CD4-positive, alpha-beta T cell treated with Interleukin-15 for 1 hour (primary cell): Measurements from ENCODE around the gene TXNDC5.
"Not testable (repeated sequence)": the region's sequence is repeated elsewhere in the genome, so short reads cannot be mapped to it uniquely, and the experiment has no call there.

Experiments used
- DNase-seq: peaks from one replicate; pipeline ENCODE4 v3.0.0-alpha.2; 2020

Gene TXNDC5

DNA sequence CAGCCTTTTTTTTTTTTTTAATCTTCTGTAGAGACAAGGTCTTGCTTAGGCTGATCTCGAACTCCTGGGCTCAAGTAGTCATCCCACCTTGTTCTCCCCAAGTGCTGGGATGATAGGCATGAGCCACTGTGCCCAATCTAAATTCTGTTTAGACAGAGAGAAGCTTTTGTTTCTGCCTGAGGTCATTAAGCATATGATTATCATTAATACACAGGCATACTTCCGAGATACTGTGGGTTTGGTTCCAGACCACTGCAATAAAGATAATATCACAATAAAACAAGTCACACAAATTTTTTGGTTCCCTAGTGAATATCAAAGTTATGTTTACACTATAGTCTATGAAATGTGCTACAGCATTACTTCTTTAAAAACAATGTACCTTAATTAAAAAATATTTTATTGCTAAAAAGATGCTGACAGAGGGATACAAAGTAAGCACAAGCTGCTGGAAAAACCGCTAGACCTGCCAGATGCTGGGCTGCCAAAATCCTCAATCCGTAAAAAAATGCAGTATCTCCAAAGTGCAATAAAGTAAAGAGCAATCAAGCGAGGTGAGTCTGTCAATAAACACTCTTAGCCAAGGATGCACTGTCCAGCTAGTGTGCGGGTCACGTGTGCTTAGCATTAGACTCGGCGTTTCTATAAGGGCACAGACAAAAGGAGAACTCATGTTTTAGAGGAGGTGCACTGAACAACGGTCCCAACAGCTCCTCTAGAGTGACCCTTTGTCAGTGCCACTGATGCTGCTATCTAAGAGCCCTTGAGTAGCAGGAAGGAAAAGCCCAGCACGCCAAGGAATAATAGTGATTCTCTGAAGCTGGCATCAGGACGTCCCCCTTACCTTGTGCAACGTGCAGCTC lies 16.1 kb downstream of the TXNDC5 start:
- DNase-seq: no peak

DNA sequence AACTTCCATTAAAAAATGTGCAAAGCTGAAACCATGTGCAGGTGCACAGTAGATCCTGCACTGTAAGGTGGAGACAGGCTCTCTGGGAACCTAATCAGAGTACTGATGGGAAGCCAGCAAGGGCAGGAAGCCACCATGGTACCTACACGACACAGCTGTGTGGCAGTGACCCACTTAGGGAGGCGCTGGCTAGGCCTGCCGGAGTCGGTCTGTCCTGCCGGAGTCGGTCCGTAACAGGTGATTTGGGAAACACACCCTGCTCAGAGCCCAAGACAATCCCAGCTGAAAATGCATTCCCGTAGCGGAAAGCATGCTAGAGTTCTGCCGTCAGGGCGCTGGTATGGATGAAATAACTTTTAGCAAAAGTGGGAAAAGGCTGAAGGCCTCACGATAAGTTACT lies 17.2 kb downstream of the TXNDC5 start:
- DNase-seq: no peak

DNA sequence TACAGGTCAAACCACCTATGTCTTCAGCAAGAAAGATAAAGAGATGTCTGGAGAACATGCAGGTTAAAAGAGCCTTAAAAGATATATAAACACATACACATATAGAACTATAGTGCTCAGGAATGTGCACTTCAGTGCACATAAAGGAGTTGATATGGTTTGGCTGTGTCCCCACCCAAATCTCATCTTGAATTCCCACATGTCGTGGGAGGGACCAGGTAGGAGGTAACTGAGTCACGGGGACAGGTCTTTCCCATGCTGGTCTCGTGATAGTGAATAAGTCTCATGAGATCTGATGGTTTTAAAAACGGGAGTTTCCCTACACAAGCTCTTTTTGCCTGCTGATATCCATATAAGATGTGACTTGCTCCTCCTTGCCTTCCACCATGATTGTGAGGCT lies 18.2 kb downstream of the TXNDC5 start:
- not testable (repeated sequence) for DNase-seq

DNA sequence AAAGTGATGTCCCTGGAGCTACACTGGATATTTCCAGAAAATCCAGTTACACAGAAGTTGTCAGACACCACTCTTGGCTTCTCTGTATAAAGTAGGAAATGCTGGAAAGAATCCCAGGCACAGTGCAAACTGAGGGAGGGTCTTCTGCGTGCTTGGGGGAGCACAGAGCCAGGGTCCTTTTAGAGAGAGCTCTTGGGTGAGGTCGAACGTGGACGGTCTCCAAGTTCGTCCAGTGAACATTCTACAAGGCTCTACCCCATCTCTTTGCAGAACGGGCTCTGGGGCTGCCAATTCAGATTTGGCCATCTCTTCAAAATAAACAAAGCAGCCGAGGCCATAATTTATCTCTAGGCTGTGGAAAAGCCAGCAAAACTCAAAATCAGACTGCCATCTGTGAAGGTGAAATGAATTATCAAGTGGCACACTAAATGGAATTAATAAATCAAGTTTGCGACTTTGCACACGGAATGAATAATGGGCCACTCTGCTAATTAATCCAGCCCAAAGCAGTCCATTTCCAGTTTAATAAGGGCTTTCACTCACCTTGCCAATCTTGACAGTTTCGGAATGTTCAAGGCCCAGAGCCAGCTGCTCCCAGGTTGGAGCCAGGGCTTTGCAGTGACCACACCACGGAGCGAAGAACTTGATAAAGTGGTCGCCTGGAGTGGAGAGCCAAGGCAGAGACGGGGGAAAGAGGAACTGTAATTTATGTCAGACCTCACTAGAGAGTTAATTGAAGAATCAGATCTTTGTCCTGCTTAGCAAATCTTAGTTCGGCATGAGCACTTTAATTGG lies 19.3 kb downstream of the TXNDC5 start:
- DNase-seq: no peak

DNA sequence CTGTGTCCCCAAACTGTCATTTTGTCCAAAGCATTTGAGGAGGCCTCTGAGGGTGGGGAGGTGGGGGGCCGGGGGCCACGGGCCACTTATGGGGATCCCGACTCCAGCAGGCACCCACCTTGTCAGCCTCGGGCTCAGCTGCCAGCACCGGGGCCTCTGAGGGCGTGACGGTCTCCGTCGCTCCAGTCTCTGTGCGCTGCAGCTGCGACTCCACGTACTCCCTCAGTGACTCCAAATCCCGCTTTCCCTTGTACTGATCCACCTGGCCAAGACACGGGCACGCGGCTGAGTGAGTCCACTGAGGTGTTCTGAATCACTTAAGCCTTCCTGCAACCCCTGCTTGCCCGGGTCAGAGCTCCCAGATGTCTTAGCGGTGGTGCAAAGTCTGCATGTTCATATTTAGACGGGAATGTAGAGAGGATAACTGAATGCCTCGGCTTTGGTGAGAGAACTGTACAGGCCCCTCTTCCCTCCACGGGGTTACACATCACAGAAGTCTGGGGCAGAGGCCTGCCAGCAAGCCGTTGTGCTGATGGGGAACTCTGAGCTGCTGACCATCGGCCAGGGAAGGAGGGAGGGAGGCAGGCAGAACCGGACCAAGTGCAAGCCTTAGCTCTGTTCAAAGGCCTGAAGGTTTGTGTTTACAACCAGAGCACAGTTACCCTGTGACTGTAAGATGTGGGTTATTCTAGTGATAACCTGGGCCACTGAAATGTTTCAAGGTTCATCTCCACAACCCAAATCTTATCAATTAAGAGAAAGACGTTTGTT lies 21.8 kb downstream of the TXNDC5 start:
- no peak for DNase-seq

DNA sequence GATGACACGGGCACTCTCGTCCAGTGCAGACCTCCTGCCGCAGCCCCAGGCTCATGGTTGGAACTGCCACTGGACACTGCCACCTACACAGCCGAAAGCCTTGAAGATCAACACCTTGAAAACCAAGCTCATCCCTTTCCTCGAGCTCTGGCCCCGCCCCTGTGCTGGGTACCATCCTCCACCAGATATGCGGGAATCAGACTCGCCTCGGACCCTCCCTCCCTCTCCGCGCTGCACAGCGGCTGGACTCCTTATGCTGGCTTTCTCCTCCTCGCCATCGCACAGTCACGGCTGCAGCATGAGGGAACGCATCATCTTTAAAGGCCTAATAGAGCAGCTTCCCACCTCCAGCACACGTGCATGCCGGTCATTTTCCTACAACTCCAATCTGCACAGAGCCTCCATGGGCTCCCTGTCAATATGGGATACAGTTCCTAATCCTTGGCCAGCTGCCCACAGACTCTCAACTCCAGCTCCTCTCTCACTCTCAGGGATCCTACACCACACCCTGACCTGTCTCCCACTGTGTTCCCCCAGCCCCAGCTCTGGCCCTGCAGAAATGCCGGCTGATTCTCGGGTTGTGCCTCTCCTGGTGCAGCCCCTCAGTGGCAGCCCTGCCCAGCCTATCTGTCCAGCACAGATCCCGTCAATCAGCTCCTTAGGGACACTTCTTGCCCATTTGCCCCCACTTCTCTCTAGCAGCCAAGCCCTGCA lies 23.2 kb downstream of the TXNDC5 start:
- no peak for DNase-seq

DNA sequence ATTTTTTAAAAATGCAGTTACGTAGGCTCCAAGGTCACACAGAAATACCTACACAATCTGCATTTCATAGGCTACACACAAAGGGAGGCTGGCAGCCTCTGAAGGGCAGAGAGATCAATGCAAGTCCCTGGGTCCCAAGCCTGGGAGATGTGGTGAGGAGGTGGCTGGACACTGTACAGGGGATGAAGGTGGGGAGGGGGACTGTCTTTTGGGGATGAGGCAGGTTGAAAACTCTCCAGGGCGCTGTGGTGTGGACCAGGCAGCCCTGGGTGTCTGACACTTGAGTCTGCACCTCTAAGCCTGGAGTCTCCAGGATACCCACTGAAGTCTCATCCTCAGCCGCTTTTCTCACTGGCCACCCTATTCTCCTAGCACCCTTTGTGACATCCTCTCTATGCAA lies 24.5 kb downstream of the TXNDC5 start:
- DNase-seq: no peak

DNA sequence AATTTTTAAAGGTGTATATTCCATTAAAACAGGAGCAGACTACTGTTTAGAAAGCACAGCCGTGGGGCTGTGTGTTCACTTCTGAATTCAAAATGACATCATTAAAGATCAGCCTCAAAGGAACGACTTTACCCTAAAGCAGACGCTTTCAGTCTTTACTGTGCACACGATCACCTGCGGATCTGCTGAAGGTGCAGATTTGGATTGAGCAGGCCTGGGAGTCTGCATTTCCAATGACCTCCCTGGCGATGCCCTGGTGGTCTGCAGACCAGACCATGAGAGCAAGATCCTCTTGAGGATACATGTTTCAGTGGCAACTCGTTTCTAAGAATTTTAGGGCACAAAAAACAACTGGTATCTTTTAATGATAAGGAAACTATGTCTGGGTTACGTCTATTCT lies 27.2 kb downstream of the TXNDC5 start:
- DNase-seq: no peak

DNA sequence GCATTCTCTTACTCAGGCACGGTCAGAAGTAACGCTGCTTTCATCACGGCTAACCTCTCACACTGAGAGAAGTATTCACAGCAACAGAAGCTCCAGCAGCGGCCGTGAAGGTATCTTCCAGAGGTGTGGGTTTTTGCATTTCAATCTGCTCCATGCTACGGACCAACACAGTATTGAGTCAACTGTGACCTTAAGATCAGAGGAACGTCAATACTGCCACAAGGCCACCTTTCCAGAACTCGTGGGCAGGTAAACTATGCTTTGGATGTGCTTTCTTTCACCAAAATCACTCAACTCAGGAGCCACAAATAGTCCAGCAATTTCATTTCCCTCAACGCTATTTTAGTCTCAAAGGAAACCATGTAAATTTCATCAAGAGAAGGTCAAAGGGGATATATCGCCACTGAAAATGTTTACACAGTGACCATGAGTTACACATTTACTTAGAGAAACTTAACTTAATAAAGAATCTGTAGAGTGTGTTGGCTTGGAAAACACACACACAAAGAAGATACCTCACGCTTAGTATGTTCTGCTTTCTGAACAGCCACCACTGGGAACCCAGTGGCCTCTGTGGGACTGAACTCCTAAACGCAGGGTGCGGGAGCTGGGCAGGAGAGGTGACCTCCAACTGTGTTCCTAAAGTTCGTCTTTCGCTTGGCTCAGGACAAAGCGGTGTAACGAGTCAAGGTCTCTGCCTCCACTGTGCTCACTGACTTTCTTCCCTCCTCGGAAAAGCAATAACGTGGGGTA lies 27.9 kb downstream of the TXNDC5 start:
- DNase-seq: no peak

DNA sequence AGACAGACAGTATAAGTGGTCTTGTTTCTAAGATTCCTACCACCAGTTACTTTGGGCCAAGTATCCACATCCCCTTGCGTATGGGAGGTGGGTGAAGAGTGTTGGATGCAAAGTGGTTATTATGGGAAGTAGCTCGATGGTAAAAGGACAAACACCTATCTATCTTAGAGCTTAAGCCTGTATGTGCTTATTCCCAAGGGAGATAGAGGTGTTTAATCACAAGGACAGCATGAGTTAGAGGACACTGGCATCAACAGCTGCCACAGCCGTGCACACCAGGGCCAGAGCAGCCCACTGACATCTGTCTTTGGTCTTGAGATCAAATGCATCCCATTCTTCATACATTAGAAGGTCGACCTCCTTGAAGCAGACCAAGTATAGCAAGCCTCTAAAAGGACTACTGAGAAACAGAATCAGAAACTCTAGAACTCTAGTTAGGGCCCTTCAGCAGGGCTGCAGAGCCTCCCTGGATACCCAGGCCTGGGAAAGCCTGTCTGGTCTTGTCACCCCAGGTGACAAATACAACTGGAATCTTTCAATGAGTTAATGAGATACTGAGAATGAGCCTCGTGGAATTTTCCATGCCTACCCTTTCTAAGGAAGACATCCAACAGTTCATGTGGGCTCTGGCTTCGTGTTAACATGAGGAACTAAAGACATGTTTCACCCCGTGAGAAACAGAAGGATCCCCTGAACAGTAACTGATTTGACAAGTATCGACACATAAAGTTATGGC lies 28.7 kb downstream of the TXNDC5 start:
- DNase-seq: no peak

DNA sequence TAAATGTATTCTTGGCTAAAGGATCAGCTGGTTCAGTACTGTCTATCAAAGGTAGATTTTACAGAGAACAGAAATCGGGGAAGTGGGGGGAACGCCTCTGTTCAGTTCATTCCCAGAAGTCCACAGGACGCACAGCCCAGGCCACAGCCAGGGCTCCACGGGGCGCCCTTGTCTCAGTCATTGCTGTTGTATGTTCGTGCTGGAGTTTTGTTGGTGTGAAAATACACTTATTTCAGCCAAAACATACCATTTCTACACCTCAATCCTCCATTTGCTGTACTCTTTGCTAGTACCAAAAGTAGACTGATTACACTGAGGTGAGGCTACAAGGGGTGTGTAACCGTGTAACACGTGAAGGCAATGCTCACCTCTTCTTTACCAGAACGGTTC lies 29.9 kb downstream of the TXNDC5 start:
- no peak for DNase-seq

DNA sequence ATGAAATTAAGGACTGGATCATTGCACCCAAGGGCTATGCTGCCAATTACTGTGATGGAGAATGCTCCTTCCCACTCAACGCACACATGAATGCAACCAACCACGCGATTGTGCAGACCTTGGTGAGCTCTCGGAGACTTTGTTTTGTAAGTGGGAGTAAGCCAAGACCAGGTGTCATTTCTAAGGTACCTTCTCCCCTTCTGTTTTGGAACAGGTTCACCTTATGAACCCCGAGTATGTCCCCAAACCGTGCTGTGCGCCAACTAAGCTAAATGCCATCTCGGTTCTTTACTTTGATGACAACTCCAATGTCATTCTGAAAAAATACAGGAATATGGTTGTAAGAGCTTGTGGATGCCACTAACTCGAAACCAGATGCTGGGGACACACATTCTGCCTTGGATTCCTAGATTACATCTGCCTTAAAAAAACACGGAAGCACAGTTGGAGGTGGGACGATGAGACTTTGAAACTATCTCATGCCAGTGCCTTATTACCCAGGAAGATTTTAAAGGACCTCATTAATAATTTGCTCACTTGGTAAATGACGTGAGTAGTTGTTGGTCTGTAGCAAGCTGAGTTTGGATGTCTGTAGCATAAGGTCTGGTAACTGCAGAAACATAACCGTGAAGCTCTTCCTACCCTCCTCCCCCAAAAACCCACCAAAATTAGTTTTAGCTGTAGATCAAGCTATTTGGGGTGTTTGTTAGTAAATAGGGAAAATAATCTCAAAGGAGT lies 30.4 kb downstream of the TXNDC5 start:
- no peak for DNase-seq

DNA sequence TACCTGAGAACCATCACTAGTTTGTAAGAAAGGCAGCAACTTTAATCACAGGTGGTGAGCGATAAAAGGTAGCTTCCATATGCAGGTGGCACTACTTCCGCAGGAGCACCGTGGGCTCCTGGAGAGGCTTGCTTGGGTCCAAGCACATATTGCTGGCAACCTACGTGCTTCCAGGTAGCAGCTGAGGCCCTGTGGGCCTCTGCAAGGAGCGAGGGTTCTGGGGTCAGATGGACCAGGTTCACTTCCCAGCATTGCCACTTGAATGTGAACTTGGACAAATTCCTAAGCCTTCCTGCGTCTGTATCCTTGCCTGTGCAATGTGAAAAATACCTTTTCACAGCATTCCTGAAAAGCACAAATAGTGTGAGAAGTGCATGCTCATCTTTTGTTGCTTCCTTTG lies 31.0 kb downstream of the TXNDC5 start:
- DNase-seq: no peak

DNA sequence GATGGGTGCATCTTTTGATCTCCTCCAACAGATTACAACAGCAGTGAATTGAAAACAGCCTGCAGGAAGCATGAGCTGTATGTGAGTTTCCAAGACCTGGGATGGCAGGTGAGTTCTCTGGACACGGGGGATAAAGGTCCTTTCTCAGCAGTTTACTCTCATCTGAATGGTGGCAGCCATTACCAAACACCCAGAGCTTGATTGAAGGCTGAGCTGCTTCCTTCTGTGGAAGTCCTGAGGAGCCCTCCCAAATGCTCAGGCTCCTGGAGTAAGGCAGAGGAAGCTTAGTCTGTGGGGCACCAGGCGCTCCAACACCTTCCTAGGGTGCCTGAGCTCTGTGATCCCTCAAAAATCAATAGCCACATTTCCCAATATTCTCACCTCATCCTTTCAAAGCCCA lies 31.5 kb downstream of the TXNDC5 start:
- no peak for DNase-seq

DNA sequence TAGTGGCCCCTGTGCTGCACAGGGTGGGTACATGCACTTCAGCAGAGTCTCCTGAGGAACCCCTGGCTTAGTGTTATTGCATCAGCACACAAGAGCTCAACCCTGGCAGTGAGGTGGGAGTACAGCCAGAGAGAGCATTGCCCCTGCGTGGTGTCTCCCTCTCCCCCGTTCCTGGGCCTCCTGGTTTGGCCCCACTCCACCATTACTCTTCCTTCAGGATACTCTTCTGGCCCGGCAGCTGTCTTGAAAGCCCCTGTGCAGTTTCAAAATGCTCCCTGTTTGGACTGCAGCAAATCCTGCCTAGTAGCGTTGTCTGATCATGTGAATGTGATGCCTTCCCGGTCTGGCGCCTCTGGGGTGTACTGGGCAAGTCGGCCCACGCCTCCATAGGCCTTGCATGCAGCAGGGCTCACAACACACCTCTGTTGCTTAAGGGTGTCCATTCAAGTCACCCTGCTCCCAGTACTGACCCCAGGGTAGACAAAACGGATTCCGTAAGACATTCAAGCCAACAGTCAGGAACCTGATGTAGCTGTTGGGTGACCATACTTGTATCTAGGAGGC lies 32.1 kb downstream of the TXNDC5 start:
- DNase-seq: no peak

DNA sequence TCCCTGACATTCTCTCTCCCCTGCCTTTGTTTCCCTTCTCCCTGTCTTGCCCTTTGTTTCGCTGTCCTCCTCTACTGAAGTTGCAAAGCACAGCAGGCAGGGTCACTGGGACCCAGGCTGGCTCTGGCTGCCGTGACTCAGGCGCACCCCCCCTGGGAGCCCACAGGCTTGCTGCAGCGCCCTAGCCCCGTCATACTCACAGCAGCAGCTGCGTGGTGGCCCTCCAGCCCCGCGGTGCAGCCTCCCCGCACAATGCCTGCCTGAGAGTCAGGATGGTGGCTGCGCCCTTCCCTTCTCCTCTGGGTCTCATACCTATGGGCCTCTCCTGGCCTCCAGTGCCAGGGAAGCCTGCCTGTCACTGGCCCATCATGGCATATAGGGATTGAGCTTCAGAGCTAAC lies 41.7 kb downstream of the TXNDC5 start:
- no peak for DNase-seq

DNA sequence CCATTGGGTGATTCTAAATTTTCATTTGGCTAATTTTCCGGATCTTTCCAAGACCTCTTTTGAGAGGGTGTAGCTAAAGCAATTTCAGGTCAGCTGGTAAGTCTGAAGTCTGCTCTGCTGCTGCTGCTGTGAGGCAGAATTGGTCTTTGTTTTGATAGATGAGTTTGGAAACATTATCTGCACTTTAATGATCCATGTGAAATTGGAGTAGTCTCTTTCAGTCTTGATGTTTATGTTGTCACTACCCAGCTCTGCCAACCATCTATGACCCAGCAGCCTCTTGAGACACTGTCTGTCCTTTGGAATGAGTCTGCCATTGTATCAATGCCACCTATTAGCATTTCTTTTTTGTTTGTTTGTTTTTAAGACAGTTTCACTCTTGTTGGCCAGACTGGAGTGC lies 44.1 kb downstream of the TXNDC5 start:
- DNase-seq: no peak

DNA sequence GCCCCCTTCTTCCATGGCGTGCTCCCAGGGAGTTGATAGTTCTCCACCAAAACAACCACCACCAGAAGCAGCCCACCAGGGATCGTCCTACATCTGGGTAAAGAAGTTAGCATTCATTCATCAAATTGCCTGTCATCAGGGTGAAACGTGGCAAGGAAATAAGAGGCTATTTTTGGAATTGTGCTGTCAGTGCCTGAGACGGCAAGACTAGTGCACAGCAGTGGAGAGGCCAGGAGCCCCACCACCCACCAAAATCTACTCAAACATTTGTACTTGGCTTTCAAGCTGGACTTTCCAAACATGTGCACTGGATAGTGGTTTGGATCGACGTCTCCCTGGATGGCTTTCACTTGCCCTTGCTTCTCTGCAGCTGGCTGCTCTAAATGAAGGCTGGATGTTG lies 44.8 kb downstream of the TXNDC5 start:
- no peak for DNase-seq

DNA sequence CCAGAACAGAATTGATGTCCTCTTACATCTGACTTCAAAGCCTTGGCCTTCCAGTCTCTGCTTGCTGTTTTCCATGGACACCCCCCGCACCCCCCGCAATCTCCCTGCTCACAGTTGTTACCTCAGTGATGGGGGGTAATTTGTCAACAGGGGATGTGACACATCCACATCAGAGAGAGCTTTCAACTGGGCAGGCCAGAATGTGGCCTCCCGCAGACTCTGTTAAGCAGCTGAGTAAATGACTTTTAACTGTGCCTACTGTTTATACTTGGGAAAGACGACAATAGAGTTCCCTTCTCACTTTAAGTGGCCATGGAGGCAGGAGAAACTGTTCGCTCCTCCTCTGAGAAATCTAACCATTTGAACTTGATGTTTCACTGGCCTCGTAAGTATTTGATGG lies 51.0 kb downstream of the TXNDC5 start:
- DNase-seq: no peak

DNA sequence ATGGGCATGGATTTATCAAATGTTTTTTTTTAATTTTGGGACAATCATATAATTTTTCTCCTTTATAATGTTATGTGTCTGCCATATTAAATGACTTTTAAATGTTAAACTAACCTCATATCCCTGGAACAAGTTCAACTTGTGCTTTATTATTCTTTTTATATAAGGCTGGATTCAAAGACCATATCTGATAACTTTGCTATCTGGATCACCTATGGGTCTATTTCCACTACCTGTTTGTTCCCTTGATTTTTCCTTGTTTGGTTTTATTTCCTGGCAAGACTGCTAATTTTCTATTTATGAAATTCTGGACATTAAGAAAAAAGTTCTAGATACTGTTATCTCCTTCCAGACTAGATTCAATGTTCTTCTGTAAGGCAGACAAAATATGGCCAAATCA lies 58.8 kb downstream of the TXNDC5 start:
- DNase-seq: no peak
